HG02970 (cell line): ENCODE results near the gene CD163L1.
"Not testable (repeated sequence)": the region's sequence is repeated elsewhere in the genome, so short reads cannot be mapped to it uniquely, and the experiment has no call there.

ENCODE experiments used
- ATAC-seq: cut with Tn5 transposase; IDR thresholded peaks from one replicate; pipeline ENCODE4 v1.9.1; 2021; ENCODE audit warnings: mild to moderate bottlenecking, moderate library complexity, moderate number of reproducible peaks; ENCODE audit not compliant: unreplicated experiment, low FRiP score

CD163L1 gene

GRCh38 chr12:7339675-7340074 is 104.3 kb downstream of the CD163L1 start:
- no peak for ATAC-seq

GRCh38 chr12:7337790-7338189 is 106.2 kb downstream of the CD163L1 start:
- ATAC-seq, result not testable (repeated sequence)

GRCh38 chr12:7327918-7328317 is 116.0 kb downstream of the CD163L1 start:
- no peak for ATAC-seq

- ATAC-seq, result no peak
Observed at GRCh38 chr12:7324176-7324575, 119.8 kb downstream of the CD163L1 start.

- no peak for ATAC-seq
Observed at GRCh38 chr12:7322599-7322998, 121.4 kb downstream of the CD163L1 start.

GRCh38 chr12:7321624-7322023 is 122.3 kb downstream of the CD163L1 start:
- no peak for ATAC-seq

GRCh38 chr12:7319930-7320329 is 124.0 kb downstream of the CD163L1 start:
- no peak for ATAC-seq

GRCh38 chr12:7310070-7310469 is 133.9 kb downstream of the CD163L1 start:
- no peak for ATAC-seq
